HG03575 (cell line): ENCODE data around the gene SNX20.

Experiments used
- ATAC-seq: cut with Tn5 transposase; IDR thresholded peaks from one replicate; pipeline ENCODE4 v1.9.1; 2021; ENCODE audit not compliant: unreplicated experiment, insufficient number of reproducible peaks, low FRiP score; ENCODE audit errors: extremely low read depth

SNX20 gene

DNA sequence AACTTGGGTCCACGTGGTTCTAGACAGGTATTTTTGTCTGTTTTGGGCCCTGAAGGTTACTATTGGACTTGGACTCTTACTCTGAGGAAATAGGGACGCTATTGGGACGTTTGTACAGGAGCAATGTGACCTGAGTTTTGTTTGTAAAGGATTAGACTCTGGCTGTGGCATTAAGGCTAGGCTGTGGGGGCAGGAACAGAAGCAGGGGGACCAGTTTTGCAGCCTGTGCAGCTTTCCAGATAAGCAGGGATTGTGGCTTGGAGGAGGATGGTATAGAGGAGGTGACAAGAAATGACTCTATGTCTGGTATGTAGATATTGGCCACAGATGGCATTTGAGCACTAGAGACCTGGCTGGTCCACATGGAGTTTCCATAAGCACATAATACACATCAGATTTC, 25.1 kb upstream of the SNX20 start:
- ATAC-seq = no peak

DNA sequence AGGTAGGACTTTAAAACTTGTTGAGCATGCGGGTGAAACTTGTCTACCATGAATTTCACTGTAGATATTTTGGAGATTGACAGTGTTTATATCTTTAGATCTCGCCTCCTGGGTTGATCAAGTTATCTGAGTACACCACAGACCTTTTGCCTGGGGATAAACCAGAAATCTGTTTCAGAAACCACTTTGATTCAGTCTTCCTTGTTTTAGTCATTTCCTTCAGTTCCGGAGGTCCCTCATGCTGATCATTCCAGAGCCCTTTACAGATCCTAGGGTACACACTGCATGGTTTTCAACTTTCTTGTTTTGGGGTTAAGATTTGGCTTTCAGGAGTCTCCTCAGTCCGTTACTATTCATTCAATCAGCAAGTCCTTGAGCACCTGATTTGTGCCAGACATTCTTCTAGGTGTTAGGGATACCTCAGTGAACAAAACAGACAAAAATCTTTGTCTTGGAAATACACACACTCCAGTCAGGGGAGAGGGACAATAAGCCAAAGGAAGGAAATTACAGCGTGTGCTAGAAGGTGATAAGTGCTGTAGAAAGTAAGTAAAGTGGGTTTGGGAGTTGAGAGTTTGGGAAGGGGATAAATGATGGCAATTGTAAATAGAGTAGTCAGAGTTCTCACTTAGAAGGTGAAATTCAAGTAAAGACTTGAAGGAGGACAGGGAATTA, 24.5 kb upstream of the SNX20 start:
- no peak for ATAC-seq

DNA sequence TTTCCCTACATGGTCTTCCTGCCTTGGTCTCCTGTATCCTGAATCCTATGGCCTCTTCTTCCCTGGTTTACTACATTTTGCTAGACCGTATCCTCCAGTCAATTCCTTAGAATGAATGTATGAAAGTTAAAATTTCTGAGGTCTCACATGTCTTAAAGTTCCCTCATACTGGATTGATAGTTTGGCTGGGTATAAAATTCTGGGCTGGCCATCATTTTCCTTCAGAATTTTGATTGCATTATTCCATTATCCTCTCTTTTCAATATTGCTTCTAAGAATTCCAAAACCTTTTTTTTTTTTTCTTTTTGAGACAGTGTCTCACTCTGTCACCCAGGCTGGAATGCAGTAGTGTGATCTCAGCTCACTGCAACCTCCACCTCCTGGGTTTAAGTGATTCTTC, 23.1 kb upstream of the SNX20 start:
- no peak for ATAC-seq

DNA sequence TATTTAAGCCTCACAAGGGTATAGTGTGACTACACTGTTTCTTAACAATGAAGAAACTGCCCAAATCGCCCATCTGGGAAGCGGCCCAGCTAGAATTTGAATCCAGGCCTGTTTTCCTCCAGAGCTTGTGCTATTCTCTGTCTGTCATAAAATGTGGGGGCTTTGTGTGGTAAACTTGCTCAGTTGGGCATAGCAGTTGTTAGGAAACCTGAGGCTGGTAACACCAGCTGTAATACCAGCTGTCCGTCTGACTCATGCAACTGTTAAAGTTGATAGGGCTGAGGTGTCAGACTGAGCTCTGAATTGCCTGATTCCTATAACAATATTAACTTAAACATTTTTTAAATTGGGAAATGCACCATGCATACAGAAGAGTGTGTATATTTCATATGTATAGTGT, 21.6 kb upstream of the SNX20 start:
- ATAC-seq = no peak

- ATAC-seq = no peak
These were observed 18.4 kb upstream of the SNX20 start for GRCh38 chr16:50699326-50700159.

- ATAC-seq = no peak
These were observed 17.0 kb upstream of the SNX20 start for GRCh38 chr16:50697881-50698767.

GRCh38 chr16:50697421-50697715, 16.3 kb upstream of the SNX20 start:
- no peak for ATAC-seq

DNA sequence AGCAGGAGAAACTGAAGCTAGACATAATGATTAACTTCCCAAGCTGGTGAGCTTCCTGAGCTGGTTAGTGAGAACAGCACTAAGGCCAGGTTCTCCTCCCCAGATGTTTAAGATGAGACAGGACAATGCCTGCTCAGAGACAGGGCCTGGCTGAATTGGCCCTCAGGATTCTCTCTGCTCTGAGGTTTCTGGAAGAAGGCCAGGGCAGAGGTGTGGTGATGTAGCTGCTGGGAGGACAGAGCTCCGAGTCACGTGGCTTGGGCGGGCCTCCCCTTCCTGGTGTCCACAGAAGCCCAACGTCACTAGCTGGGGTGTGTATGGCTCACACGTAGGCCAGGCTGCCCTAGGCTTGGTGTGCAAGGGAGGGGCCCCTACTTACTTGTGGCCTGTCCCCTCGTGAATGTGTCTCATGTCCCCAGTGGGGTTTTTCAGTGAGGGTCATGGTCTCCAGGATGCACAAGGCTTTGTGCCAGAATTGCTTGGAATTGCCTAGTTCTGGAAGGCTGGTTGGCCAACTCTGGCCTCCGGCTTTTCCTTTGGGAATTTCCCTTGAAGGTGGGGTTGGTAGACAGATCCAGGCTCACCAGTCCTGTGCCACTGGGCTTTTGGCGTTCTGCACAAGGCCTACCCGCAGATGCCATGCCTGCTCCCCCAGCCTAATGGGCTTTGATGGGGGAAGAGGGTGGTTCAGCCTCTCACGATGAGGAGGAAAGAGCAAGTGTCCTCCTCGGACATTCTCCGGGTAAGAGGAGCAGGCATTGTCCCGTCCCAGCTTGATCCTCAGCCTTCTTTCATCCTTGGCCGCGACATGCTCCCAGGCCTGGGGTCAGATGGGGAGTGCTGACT, 15.7 kb upstream of the SNX20 start:
- ATAC-seq = no peak

GRCh38 chr16:50696126-50696525, 15.0 kb upstream of the SNX20 start:
- no peak for ATAC-seq

- no peak for ATAC-seq
These were observed 14.2 kb upstream of the SNX20 start for GRCh38 chr16:50695017-50696000.

DNA sequence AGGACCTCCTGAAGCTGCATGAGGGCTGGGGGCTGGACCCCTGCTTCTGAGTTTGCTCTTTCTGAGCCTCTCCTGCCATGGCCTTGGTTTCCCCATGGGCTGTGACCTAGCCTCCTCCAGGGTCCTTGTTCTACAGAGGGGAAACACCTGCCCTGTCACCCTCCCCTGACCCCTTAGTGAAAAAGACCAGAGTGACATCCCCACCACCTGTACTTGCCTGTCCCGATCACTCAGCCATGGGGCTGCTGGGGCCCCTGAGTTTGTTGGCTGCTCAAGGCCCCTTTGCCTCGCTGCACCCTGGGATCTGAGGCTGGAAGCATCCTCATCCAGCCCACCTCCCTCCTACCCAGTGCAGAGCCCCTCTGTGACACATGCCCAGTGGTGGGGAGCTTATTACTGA, 13.1 kb upstream of the SNX20 start:
- no peak for ATAC-seq

GRCh38 chr16:50692999-50693781, 12.1 kb upstream of the SNX20 start, which contains the start of gene NOD2:
NOD2 (plus strand) TSS chr16:50693606; CDS start chr16:50699496, 5,890 bp downstream.
- ATAC-seq = no peak

DNA sequence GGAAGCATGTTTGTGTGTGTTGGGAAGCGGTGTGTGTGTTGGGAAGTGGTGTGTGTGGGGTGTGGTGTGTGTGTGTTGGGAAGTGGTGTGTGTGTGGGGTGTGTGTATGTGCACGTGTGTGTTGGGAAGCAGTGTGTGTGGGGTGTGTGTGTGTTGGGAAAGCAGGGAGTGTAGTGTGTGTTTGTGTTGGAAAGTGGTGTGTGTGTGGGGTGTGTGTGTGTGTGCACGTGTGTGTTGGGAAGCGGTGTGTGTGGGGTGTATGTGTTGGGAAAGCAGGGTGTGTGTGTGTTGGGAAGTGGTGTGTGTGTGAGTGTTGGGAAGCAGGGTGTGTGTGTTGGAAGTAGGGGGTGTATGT, 11.5 kb upstream of the SNX20 start:
- no peak for ATAC-seq

GRCh38 chr16:50690177-50690576, 9.1 kb upstream of the SNX20 start:
- ATAC-seq = no peak

- ATAC-seq = no peak
These were observed 7.8 kb upstream of the SNX20 start for GRCh38 chr16:50688867-50689266.

GRCh38 chr16:50688083-50688482, 7.0 kb upstream of the SNX20 start:
- no peak for ATAC-seq

DNA sequence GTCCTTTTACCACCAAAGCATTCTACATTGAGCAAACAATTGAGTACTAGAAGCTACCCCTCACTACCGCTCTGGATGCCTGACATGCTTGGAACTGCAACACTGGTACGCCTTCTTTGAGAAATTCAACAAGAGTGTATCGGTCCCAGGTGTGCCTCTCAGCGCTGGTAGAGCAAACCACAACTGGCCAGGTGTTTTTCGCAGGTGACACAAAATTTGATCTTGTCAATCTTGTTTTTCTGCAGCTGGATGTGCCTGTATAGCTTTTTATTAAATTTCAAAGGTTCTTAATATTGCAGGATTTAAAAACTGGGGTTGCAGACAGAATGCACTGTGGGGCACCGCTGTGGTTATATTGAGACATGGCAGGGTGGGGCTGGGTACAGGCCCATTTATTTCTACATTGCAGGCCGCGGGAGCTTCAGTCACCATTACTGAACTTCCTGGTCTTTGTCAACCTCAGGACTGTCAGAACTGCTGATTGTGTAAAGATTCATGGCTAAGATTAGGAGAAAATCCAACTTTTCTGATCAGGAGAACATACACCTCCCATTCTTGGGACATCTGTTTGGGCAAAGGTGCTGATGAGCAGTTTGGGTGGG, 4.5 kb upstream of the SNX20 start:
- no peak for ATAC-seq
